Trophoblast cell (in vitro differentiated cells and primary cell): ENCODE data around the gene CCDC183.
"Not testable (repeated sequence)": the region's sequence is repeated elsewhere in the genome, so short reads cannot be mapped to it uniquely, and the experiment has no call there.

ENCODE experiments used
- DNase-seq, 2 donors: peaks; one replicate each; pipeline ENCODE4 v3.0.0-alpha.2; 2016
- H2AFZ ChIP-seq: 2 replicates; pipeline ENCODE4 v1.6.1; 2013; ENCODE audit warnings: low read length, moderate library complexity, mild to moderate bottlenecking; ENCODE audit not compliant: insufficient read depth, poor library complexity
- H2AK5ac ChIP-seq: 2 replicates; pipeline ENCODE4 v1.6.1; 2013; ENCODE audit warnings: mild to moderate bottlenecking, low read length
- H2BK120ac ChIP-seq: 2 replicates; pipeline ENCODE4 v1.6.1; 2013; ENCODE audit warnings: low read length, mild to moderate bottlenecking, moderate library complexity; ENCODE audit not compliant: insufficient read depth, poor library complexity
- H2BK12ac ChIP-seq: 2 replicates; pipeline ENCODE4 v1.6.1; 2013; ENCODE audit warnings: mild to moderate bottlenecking, low read length, moderate library complexity
- H2BK5ac ChIP-seq: 2 replicates; pipeline ENCODE4 v1.6.1; 2013; ENCODE audit warnings: low read length, low read depth, moderate library complexity, mild to moderate bottlenecking; ENCODE audit not compliant: poor library complexity
- H3K14ac ChIP-seq: 2 replicates; pipeline ENCODE4 v1.6.1; 2013; ENCODE audit warnings: mild to moderate bottlenecking, low read length
- H3K18ac ChIP-seq: 2 replicates; pipeline ENCODE4 v1.6.1; 2013; ENCODE audit warnings: mild to moderate bottlenecking, low read length
- H3K23ac ChIP-seq: 2 replicates; pipeline ENCODE4 v1.6.1; 2013; ENCODE audit warnings: low read length
- H3K27ac ChIP-seq: 2 replicates; pipeline ENCODE4 v1.5.1; 2013; ENCODE audit warnings: low read depth, mild to moderate bottlenecking, inconsistent platforms, low read length, moderate library complexity
- H3K27me3 ChIP-seq: 2 replicates; pipeline ENCODE4 v1.6.1; 2013; ENCODE audit warnings: inconsistent platforms, mild to moderate bottlenecking, low read length, moderate library complexity; ENCODE audit not compliant: insufficient read depth
- H3K36me3 ChIP-seq, 2 experiments: 1 replicate in 1 of 2; 2 replicates in 1 of 2; pipeline ENCODE4 v1.6.1; 2013; ENCODE audit warnings: low read length in 2 of 2, mild to moderate bottlenecking in 2 of 2, moderate library complexity in 1 of 2; ENCODE audit not compliant: insufficient read depth in 2 of 2, control insufficient read depth in 1 of 2
- H3K4ac ChIP-seq: 2 replicates; pipeline ENCODE4 v1.6.1; 2013; ENCODE audit warnings: low read depth, mild to moderate bottlenecking, low read length, moderate library complexity
- H3K4me1 ChIP-seq, 2 experiments: 1 replicate in 1 of 2; 2 replicates in 1 of 2; pipeline ENCODE4 v1.6.1; 2013; ENCODE audit warnings: low read length in 2 of 2, mild to moderate bottlenecking in 2 of 2, moderate library complexity in 1 of 2; ENCODE audit not compliant: insufficient read depth in 2 of 2, control insufficient read depth in 1 of 2
- H3K4me2 ChIP-seq: 2 replicates; pipeline ENCODE4 v1.6.1; 2013; ENCODE audit warnings: inconsistent platforms, mild to moderate bottlenecking, low read length, moderate library complexity
- H3K4me3 ChIP-seq: 2 replicates; pipeline ENCODE4 v1.5.1; 2013; ENCODE audit warnings: mild to moderate bottlenecking, low read depth, low read length, inconsistent platforms
- H3K79me1 ChIP-seq: one replicate; pipeline ENCODE4 v1.6.1; 2013; ENCODE audit warnings: low read length
- H3K79me2 ChIP-seq: 2 replicates; pipeline ENCODE4 v1.6.1; 2013; ENCODE audit warnings: low read length, mild to moderate bottlenecking; ENCODE audit not compliant: control insufficient read depth, insufficient read depth, poor library complexity
- H3K9ac ChIP-seq: 2 replicates; pipeline ENCODE4 v1.6.1; 2013; ENCODE audit warnings: mild to moderate bottlenecking, low read length
- H3K9me3 ChIP-seq: 2 replicates; pipeline ENCODE4 v1.6.1; 2013; ENCODE audit warnings: low read depth, mild to moderate bottlenecking, control low read depth, inconsistent platforms, low read length; ENCODE audit not compliant: insufficient read depth
- H4K12ac ChIP-seq: 2 replicates; pipeline ENCODE4 v1.6.1; 2013; ENCODE audit warnings: low read depth, mild to moderate bottlenecking, low read length, moderate library complexity
- H4K8ac ChIP-seq: 2 replicates; pipeline ENCODE4 v1.6.1; 2013; ENCODE audit warnings: low read depth, mild to moderate bottlenecking, low read length, moderate library complexity
- H4K91ac ChIP-seq: one replicate; pipeline ENCODE4 v1.6.1; 2013; ENCODE audit warnings: low read depth, mild to moderate bottlenecking, low read length, moderate library complexity
- WGBS: extraction: QIAGEN DNeasy Blood & Tissue Kit; methylation state at CpG from one replicate; pipeline ENCODE4 v1.1.7; 2013; ENCODE audit warnings: missing lambda C conversion rate; ENCODE audit not compliant: insufficient read length, insufficient coverage; ENCODE audit errors: extremely low coverage; 5-methylcytosine and 5-hydroxymethylcytosine counted together

The CCDC183 gene

GRCh38 chr9:136764301-136764891 lies 31.7 kb upstream of the CCDC183 start, which contains the start of gene LCN15:
Gene LCN15, minus strand, starts transcription at chr9:136764518. Its CDS starts 30 bp downstream, at chr9:136764488.
- Histone ChIP-seq H3K18ac (no peak within 1 kb of the TSS), H3K79me1 (peaks cover 4% of the 10 kb centered on the region), H3K4me1 (peaks cover 10 to 12% of the 10 kb centered on the region in 2 experiments), H2AFZ (no peak within 1 kb of the TSS), H3K79me2 (no peaks in the 10 kb centered on the region), H3K27ac (no peak within 1 kb of the TSS), H2BK12ac (no peak within 1 kb of the TSS), H2BK120ac (no peak within 1 kb of the TSS), H3K4me3 (no peak within 1 kb of the TSS), H3K23ac (no peak within 1 kb of the TSS), H2BK5ac (no peak within 1 kb of the TSS), H3K27me3 (no peaks in the 10 kb centered on the region), H4K8ac (peak within 1 kb of the TSS; percentile 52), H3K9me3 (peaks cover 7% of the 10 kb centered on the region), H3K36me3 (no peaks in the 10 kb centered on the region), H3K4me2 (peak within 1 kb of the TSS; percentile 9), H2AK5ac (peak within 1 kb of the TSS; percentile 17), H3K9ac (no peak within 1 kb of the TSS), H3K4ac (no peak within 1 kb of the TSS), H3K14ac (no peak within 1 kb of the TSS), H4K12ac (no peak within 1 kb of the TSS), H4K91ac (peak within 1 kb of the TSS; percentile 45)
- no peak for DNase-seq
- WGBS: no CpG with 5 or more reads among the region's 14 CpGs

- H3K14ac ChIP-seq: no peak overlapping the region
- no peak for DNase-seq
- H3K36me3 ChIP-seq: no peaks in the 10 kb centered on the region
- no peak overlapping the region for H3K4me2 ChIP-seq
- no peak overlapping the region for H2BK120ac ChIP-seq
- H4K91ac ChIP-seq: no peak overlapping the region
- H3K79me2 ChIP-seq: no peaks in the 10 kb centered on the region
- H2AFZ ChIP-seq: no peak overlapping the region
- H3K27me3 ChIP-seq: no peaks in the 10 kb centered on the region
- peaks cover 10 to 12% of the 10 kb centered on the region in 2 experiments for H3K4me1 ChIP-seq
- no peak overlapping the region for H3K23ac ChIP-seq
- no peak overlapping the region for H3K4me3 ChIP-seq
- no peak overlapping the region for H4K12ac ChIP-seq
- H2AK5ac ChIP-seq: no peak overlapping the region
- H3K18ac ChIP-seq: no peak overlapping the region
- H3K9me3 ChIP-seq: peaks cover 7% of the 10 kb centered on the region
- peaks cover 4% of the 10 kb centered on the region for H3K79me1 ChIP-seq
- H2BK12ac ChIP-seq: no peak overlapping the region
- H3K27ac ChIP-seq: no peak overlapping the region
- no CpG with 5 or more reads among the region's 14 CpGs for WGBS
- no peak overlapping the region for H4K8ac ChIP-seq
- H3K4ac ChIP-seq: no peak overlapping the region
- no peak overlapping the region for H3K9ac ChIP-seq
- H2BK5ac ChIP-seq: no peak overlapping the region
Measured at GRCh38 chr9:136765041-136765440, 31.1 kb upstream of the CCDC183 start.

- not testable (repeated sequence) for H3K9me3 ChIP-seq, H2AFZ ChIP-seq, H3K4me2 ChIP-seq
Measured at GRCh38 chr9:136765745-136766409, 30.3 kb upstream of the CCDC183 start.

GRCh38 chr9:136766410-136767120 lies 29.6 kb upstream of the CCDC183 start:
- H2AK5ac ChIP-seq, H3K4me2 ChIP-seq: not testable (repeated sequence)
- DNase-seq: peak; percentile 46 to 52

More at GRCh38 chr9:136765745-136766409, 30.3 kb upstream of the CCDC183 start:
- not testable (repeated sequence) for DNase-seq, H3K9ac ChIP-seq, H2BK120ac ChIP-seq, H3K27ac ChIP-seq, H3K14ac ChIP-seq, H3K36me3 ChIP-seq, H3K4me3 ChIP-seq, H3K79me2 ChIP-seq, H4K91ac ChIP-seq, H2BK12ac ChIP-seq, H3K23ac ChIP-seq, H2BK5ac ChIP-seq, H4K12ac ChIP-seq, H3K27me3 ChIP-seq, H3K4ac ChIP-seq, H4K8ac ChIP-seq, H3K18ac ChIP-seq, H3K79me1 ChIP-seq, H2AK5ac ChIP-seq
- H3K4me1 ChIP-seq: peaks cover 10 to 12% of the 10 kb centered on the region in 2 experiments
- WGBS: no CpG with 5 or more reads among the region's 14 CpGs

More at GRCh38 chr9:136766410-136767120, 29.6 kb upstream of the CCDC183 start:
- H2AFZ ChIP-seq, H4K91ac ChIP-seq, H3K23ac ChIP-seq, H2BK12ac ChIP-seq, H3K27ac ChIP-seq, H3K9ac ChIP-seq, H4K12ac ChIP-seq, H3K18ac ChIP-seq, H4K8ac ChIP-seq, H2BK5ac ChIP-seq, H3K4me3 ChIP-seq, H3K27me3 ChIP-seq, H3K79me2 ChIP-seq, H3K79me1 ChIP-seq, H2BK120ac ChIP-seq, H3K9me3 ChIP-seq, H3K14ac ChIP-seq, H3K36me3 ChIP-seq, H3K4ac ChIP-seq: not testable (repeated sequence)
- no CpG with 5 or more reads among the region's 18 CpGs for WGBS
- H3K4me1 ChIP-seq: peaks cover 9 to 12% of the 10 kb centered on the region in 2 experiments
